Measurements from ENCODE around the gene SIRPD.

DNA sequence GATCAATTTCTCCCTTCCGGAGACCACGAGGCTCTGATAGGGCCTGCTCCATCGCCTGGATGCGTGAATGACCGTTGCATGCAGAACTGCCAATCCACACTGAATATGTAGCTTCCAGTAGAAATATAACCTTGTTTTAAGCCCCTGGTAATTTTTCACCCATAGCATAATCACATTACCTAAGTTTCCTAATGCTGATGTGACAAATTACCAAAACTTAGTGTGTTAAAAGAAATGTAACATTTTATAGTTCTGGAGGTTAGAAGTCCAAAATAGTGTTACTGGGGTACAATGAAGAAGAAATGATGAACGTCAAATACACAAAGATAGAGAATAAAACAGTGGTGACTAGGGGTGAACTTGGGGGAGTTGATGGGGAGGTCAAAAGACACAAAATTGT, 22.0 kb upstream of the SIRPD start:
- TF ChIP-seq, protein P1, sequence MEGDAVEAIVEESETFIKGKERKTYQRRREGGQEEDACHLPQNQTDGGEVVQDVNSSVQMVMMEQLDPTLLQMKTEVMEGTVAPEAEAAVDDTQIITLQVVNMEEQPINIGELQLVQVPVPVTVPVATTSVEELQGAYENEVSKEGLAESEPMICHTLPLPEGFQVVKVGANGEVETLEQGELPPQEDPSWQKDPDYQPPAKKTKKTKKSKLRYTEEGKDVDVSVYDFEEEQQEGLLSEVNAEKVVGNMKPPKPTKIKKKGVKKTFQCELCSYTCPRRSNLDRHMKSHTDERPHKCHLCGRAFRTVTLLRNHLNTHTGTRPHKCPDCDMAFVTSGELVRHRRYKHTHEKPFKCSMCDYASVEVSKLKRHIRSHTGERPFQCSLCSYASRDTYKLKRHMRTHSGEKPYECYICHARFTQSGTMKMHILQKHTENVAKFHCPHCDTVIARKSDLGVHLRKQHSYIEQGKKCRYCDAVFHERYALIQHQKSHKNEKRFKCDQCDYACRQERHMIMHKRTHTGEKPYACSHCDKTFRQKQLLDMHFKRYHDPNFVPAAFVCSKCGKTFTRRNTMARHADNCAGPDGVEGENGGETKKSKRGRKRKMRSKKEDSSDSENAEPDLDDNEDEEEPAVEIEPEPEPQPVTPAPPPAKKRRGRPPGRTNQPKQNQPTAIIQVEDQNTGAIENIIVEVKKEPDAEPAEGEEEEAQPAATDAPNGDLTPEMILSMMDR (IDR thresholded peaks at IDR 0.05): no peak
- TF ChIP-seq POLR2A (IDR thresholded peaks at IDR 0.05): no peak

Data from sigmoid colon (tissue), 3 donors.